GM19328 (cell line): ENCODE measurements around the gene FIBP.
"Not testable (repeated sequence)": the region's sequence is repeated elsewhere in the genome, so short reads cannot be mapped to it uniquely, and the experiment has no call there.

Experiments
- ATAC-seq: cut with Tn5 transposase; IDR thresholded peaks from one replicate; pipeline ENCODE4 v1.9.1; 2021; ENCODE audit warnings: mild to moderate bottlenecking, moderate library complexity; ENCODE audit not compliant: unreplicated experiment

The FIBP gene

GRCh38 chr11:65915101-65915820 is 27.0 kb upstream of the FIBP start:
- no peak for ATAC-seq

- no peak for ATAC-seq
Observed at GRCh38 chr11:65912845-65913244, 24.6 kb upstream of the FIBP start.

- ATAC-seq = no peak
Observed at GRCh38 chr11:65911682-65912568, 23.7 kb upstream of the FIBP start.

- ATAC-seq = no peak
Observed at GRCh38 chr11:65907878-65908277, 19.6 kb upstream of the FIBP start.

- ATAC-seq = no peak
Observed at GRCh38 chr11:65906602-65907001, 18.3 kb upstream of the FIBP start.

- ATAC-seq = no peak
Observed at GRCh38 chr11:65903715-65904114, 15.4 kb upstream of the FIBP start.

GRCh38 chr11:65903068-65903481 is 14.8 kb upstream of the FIBP start:
- ATAC-seq = no peak

- ATAC-seq = no peak
Observed at GRCh38 chr11:65900899-65901180, 12.6 kb upstream of the FIBP start.

GRCh38 chr11:65900125-65900898 is 12.0 kb upstream of the FIBP start, which contains the start of gene FOSL1:
FOSL1 (minus strand) TSS chr11:65900388; CDS start chr11:65900339, 49 bp downstream.
- ATAC-seq = peak; percentile 71

- ATAC-seq = no peak
Observed at GRCh38 chr11:65899356-65900124, 11.3 kb upstream of the FIBP start.

- ATAC-seq = no peak
Observed at GRCh38 chr11:65898656-65899355, 10.5 kb upstream of the FIBP start.

GRCh38 chr11:65897020-65897471 is 8.8 kb upstream of the FIBP start:
- no peak for ATAC-seq

GRCh38 chr11:65896034-65896999 is 8.0 kb upstream of the FIBP start:
- ATAC-seq = no peak

- no peak for ATAC-seq
Observed at GRCh38 chr11:65895482-65895981, 7.3 kb upstream of the FIBP start.

GRCh38 chr11:65894034-65894591 is 5.8 kb upstream of the FIBP start:
- ATAC-seq = no peak

- ATAC-seq = no peak
Observed at GRCh38 chr11:65892661-65893317, 4.5 kb upstream of the FIBP start.

- not testable (repeated sequence) for ATAC-seq
Observed at GRCh38 chr11:65892137-65892540, 3.9 kb upstream of the FIBP start.
